H1 (cell line): ENCODE measurements around the gene PRRT1. TPM values are rescaled to one million over a fixed set of nuclear protein-coding genes. Genes with fewer than 3 reads are reported as not detected.

ENCODE experiments used
- CTCF ChIA-PET: fragments of 300-600 bp; sonication (Branson Sonifier 250); formaldehyde crosslinking; loops from one replicate; lab custom pipeline; 2021; ENCODE audit not compliant: partially characterized antibody; lab: Charles Lee
- POLR2A ChIA-PET: fragments of 300-600 bp; sonication (Branson Sonifier 250); formaldehyde crosslinking; loops from one replicate; lab custom pipeline; 2021; ENCODE audit warnings: inconsistent platforms; ENCODE audit not compliant: partially characterized antibody; lab: Charles Lee
- DNase-seq, 2 experiments: peaks; one replicate each; pipeline versions ENCODE4 v3.0.0 to v3.0.0-alpha.2; 2010 to 2022; ENCODE audit warnings: low spot score in 2 of 2, low read depth in 1 of 2, mixed read lengths in 1 of 2
- FAIRE-seq: peaks from 2 replicates; lab custom pipeline; 2011; peaks lifted over from hg19 to GRCh38; lab: Jason Lieb, UNC
- H2AFZ ChIP-seq: 2 replicates; pipeline ENCODE4 v1.8.1; 2012; ENCODE audit warnings: low read length, inconsistent platforms
- H2AK5ac ChIP-seq: 2 replicates; pipeline ENCODE4 v1.6.1; 2013; ENCODE audit warnings: low read depth, low read length
- H2BK120ac ChIP-seq: replicated peaks from 2 replicates; pipeline ENCODE3; 2013; ENCODE audit warnings: low read depth, low read length, inconsistent platforms
- H2BK12ac ChIP-seq: 2 replicates; pipeline ENCODE4 v1.6.1; 2013; ENCODE audit warnings: low read depth, low read length
- H2BK15ac ChIP-seq: 2 replicates; pipeline ENCODE4 v1.6.1; 2013; ENCODE audit warnings: low read length
- H2BK20ac ChIP-seq: 2 replicates; pipeline ENCODE4 v1.6.1; 2013; ENCODE audit warnings: low read length
- H2BK5ac ChIP-seq: 2 replicates; pipeline ENCODE4 v1.6.1; 2013; ENCODE audit warnings: low read depth, low read length
- H3K14ac ChIP-seq: 2 replicates; pipeline ENCODE4 v1.6.1; 2013; ENCODE audit warnings: inconsistent platforms; ENCODE audit not compliant: insufficient read length
- H3K18ac ChIP-seq: 2 replicates; pipeline ENCODE4 v1.6.1; 2013; ENCODE audit warnings: low read length; ENCODE audit errors: extremely low read depth
- H3K23ac ChIP-seq: 2 replicates; pipeline ENCODE4 v1.6.1; 2013; ENCODE audit warnings: inconsistent platforms; ENCODE audit not compliant: insufficient read length
- H3K23me2 ChIP-seq: 2 replicates; pipeline ENCODE4 v1.6.1; 2013; ENCODE audit warnings: low read depth, low read length
- H3K27ac ChIP-seq: 2 replicates; pipeline ENCODE4 v1.6.1; 2011; ENCODE audit warnings: low read depth, low read length, inconsistent platforms
- H3K27me3 ChIP-seq, 4 experiments: replicated peaks in 1 of 4; 1 replicate in 1 of 4; 2 replicates in 3 of 4; pipeline versions ENCODE4 v1.6.1 to v1.8.1; 2011 to 2013; ENCODE audit warnings: low read length in 3 of 4, mild to moderate bottlenecking in 3 of 4, inconsistent platforms in 2 of 4, mixed read lengths in 2 of 4, moderate library complexity in 1 of 4; ENCODE audit not compliant: control insufficient read depth in 3 of 4, insufficient read depth in 3 of 4; ENCODE audit errors: extremely low read depth in 1 of 4
- H3K36me3 ChIP-seq, 4 experiments: 2 replicates each; pipeline versions ENCODE4 v1.6.1 to v1.8.1; 2011 to 2013; ENCODE audit warnings: mild to moderate bottlenecking in 4 of 4, low read length in 3 of 4, moderate library complexity in 2 of 4, control low read depth in 1 of 4, inconsistent platforms in 1 of 4; ENCODE audit not compliant: insufficient read depth in 4 of 4, control insufficient read depth in 2 of 4
- H3K4ac ChIP-seq: replicated peaks from 2 replicates; pipeline ENCODE3; 2013; ENCODE audit warnings: low read length, low read depth, mixed read lengths, inconsistent platforms; ENCODE audit not compliant: insufficient read length
- H3K4me1 ChIP-seq, 4 experiments: replicated peaks in 1 of 4; 1 replicate in 1 of 4; 2 replicates in 3 of 4; pipeline versions ENCODE4 v1.6.1 to v1.8.1; 2011 to 2013; ENCODE audit warnings: low read length in 3 of 4, inconsistent platforms in 2 of 4, mixed read lengths in 1 of 4; ENCODE audit not compliant: insufficient read depth in 4 of 4, control insufficient read depth in 3 of 4
- H3K4me2 ChIP-seq, 2 experiments: 2 replicates each; pipeline versions ENCODE4 v1.6.1 to v1.8.1; 2011 to 2013; ENCODE audit warnings: low read depth in 2 of 2, low read length in 2 of 2, control low read depth in 1 of 2, inconsistent platforms in 1 of 2, mild to moderate bottlenecking in 1 of 2; ENCODE audit not compliant: insufficient read depth in 1 of 2
- H3K4me3 ChIP-seq, 4 experiments: fragments of 200-600, 300-600 bp in 1 of 4; sonication (generic), shearing (Covaris generic), sonication (Bioruptor Twin) in 1 of 4; 2 replicates each; pipeline versions ENCODE4 v1.5.1 to v1.8.1; 2011 to 2016; ENCODE audit warnings: low read length in 4 of 4, low read depth in 3 of 4, control low read depth in 2 of 4, inconsistent platforms in 2 of 4, mild to moderate bottlenecking in 2 of 4, mixed read lengths in 1 of 4, moderate library complexity in 1 of 4; ENCODE audit not compliant: insufficient read depth in 2 of 4; ENCODE audit errors: extremely low read depth in 1 of 4
- H3K56ac ChIP-seq: replicated peaks from 2 replicates; pipeline ENCODE3; 2013; ENCODE audit warnings: low read depth, mild to moderate bottlenecking, mixed read lengths, low read length, inconsistent platforms; ENCODE audit not compliant: insufficient read length
- H3K79me1 ChIP-seq: 2 replicates; pipeline ENCODE4 v1.6.1; 2013; ENCODE audit warnings: low read depth, low read length, control low read depth
- H3K79me2 ChIP-seq, 2 experiments: 2 replicates each; pipeline versions ENCODE4 v1.6.1 to v1.8.1; 2012 to 2013; ENCODE audit warnings: low read length in 2 of 2, mild to moderate bottlenecking in 2 of 2, inconsistent platforms in 1 of 2; ENCODE audit not compliant: insufficient read depth in 2 of 2, control insufficient read depth in 1 of 2
- H3K9ac ChIP-seq, 4 experiments: replicated peaks in 1 of 4; 1 replicate in 1 of 4; 2 replicates in 3 of 4; pipeline versions ENCODE4 v1.6.1 to v1.8.1; 2011 to 2013; ENCODE audit warnings: low read depth in 3 of 4, low read length in 3 of 4, control low read depth in 2 of 4, mild to moderate bottlenecking in 2 of 4, moderate library complexity in 2 of 4, inconsistent platforms in 1 of 4; ENCODE audit errors: extremely low read depth in 1 of 4
- H3K9me3 ChIP-seq, 2 experiments: 2 replicates each; pipeline versions ENCODE4 v1.6.1 to v1.8.1; 2012 to 2013; ENCODE audit warnings: mild to moderate bottlenecking in 2 of 2, moderate library complexity in 2 of 2, control low read depth in 1 of 2, inconsistent platforms in 1 of 2, low read depth in 1 of 2, low read length in 1 of 2, mixed read lengths in 1 of 2; ENCODE audit not compliant: insufficient read depth in 2 of 2
- H4K20me1 ChIP-seq, 2 experiments: replicated peaks in 1 of 2; 2 replicates each; pipeline versions ENCODE3 to v1.8.1; 2011 to 2013; ENCODE audit warnings: inconsistent platforms in 2 of 2, low read length in 2 of 2, mild to moderate bottlenecking in 1 of 2; ENCODE audit not compliant: insufficient read depth in 2 of 2, control insufficient read depth in 1 of 2
- H4K5ac ChIP-seq: 2 replicates; pipeline ENCODE4 v1.6.1; 2013; ENCODE audit warnings: low read length, low read depth, mixed read lengths, inconsistent platforms; ENCODE audit not compliant: insufficient read length
- H4K8ac ChIP-seq: 2 replicates; pipeline ENCODE4 v1.8.0; 2013; ENCODE audit warnings: mild to moderate bottlenecking, moderate library complexity, low read length, inconsistent platforms; ENCODE audit not compliant: insufficient read depth; ENCODE audit errors: extremely low read depth
- H4K91ac ChIP-seq: replicated peaks from 2 replicates; pipeline ENCODE3; 2013; ENCODE audit warnings: low read length, mixed read lengths, inconsistent platforms; ENCODE audit not compliant: insufficient read length
- ASH2L ChIP-seq: fragments of 200-600, 300-600 bp; sonication (generic); IDR thresholded peaks from one replicate; pipeline ENCODE4 v1.7.1; 2017; ENCODE audit warnings: low read length
- BCL11A ChIP-seq, 2 experiments: IDR thresholded peaks; one replicate each; pipeline ENCODE4 v1.6.1; 2011; ENCODE audit warnings: low read depth in 2 of 2, low read length in 2 of 2, mild to moderate bottlenecking in 2 of 2
- CREB1 ChIP-seq: IDR thresholded peaks from 2 replicates; pipeline ENCODE4 v1.6.1; 2012; ENCODE audit warnings: inconsistent platforms
- HDAC2 ChIP-seq, 2 experiments: fragments of 300-600 bp in 1 of 2; sonication (generic) in 1 of 2; IDR thresholded peaks; 2 replicates each; pipeline ENCODE4 v1.6.1; 2011 to 2012; ENCODE audit warnings: low read depth in 2 of 2, low read length in 2 of 2, mild to moderate bottlenecking in 2 of 2, moderate library complexity in 2 of 2, borderline replicate concordance in 1 of 2, inconsistent platforms in 1 of 2
- PHF8 ChIP-seq: fragments of 200-600 bp; sonication (generic); conservative IDR thresholded peaks from 2 replicates; pipeline ENCODE4 v1.7.1; 2012; ENCODE audit warnings: low read depth, mild to moderate bottlenecking, inconsistent platforms, low read length, moderate library complexity
- RXRA ChIP-seq: IDR thresholded peaks from 2 replicates; pipeline ENCODE4 v1.6.1; 2011; ENCODE audit warnings: low read depth, mild to moderate bottlenecking, low read length, moderate library complexity; ENCODE audit not compliant: insufficient read depth
- SP1 ChIP-seq: IDR thresholded peaks from 2 replicates; pipeline ENCODE4 v1.6.1; 2011; ENCODE audit warnings: low read depth, low read length
- WGBS, 2 experiments: shearing (Covaris generic) in 1 of 2; methylation state at CpG; one replicate each; pipeline versions ENCODE4 v1.1.6 to v1.1.7; 2013 to 2015; ENCODE audit warnings: low lambda C conversion rate in 2 of 2, mixed read lengths in 2 of 2, inconsistent platforms in 1 of 2, low coverage in 1 of 2, missing lambda C conversion rate in 1 of 2; ENCODE audit not compliant: insufficient replicate concordance in 2 of 2, insufficient coverage in 1 of 2, insufficient read length in 1 of 2; ENCODE audit errors: extremely low coverage in 1 of 2, missing lambda C conversion rate in 1 of 2; 5-methylcytosine and 5-hydroxymethylcytosine counted together
- polyA plus RNA-seq, 7 experiments: library from polyadenylated mRNA; depleted of rRNA in 3 of 7; stranded (reverse) in 5 of 7; unstranded in 2 of 7; fragments of >200 nt in 5 of 7; fragments of 200-250 nt in 2 of 7; gene quantifications; 1 replicate in 5 of 7; 2 replicates in 1 of 7; 4 replicates in 1 of 7; pipeline versions ENCODE4 v1.2.1 to v1.2.3, GENCODE V29; 2011 to 2013; ENCODE audit warnings: missing spikeins in 2 of 7, mixed read lengths in 2 of 7
- total RNA-seq: library from RNA; stranded (reverse); fragmentation: NEBNext Ultra II Directional; extraction: Animal tissue kit (Norgen Biotek cat#: 25700); gene quantifications from 2 replicates; pipeline ENCODE4 v1.2.1, GENCODE V29; 2021
- TF ChIP-seq, protein P1 (sequence below), 3 experiments: IDR thresholded peaks; 1 replicate in 2 of 3; 2 replicates in 1 of 3; pipeline versions ENCODE4 v1.5.1 to v1.6.1; 2011; ENCODE audit warnings: low read length in 3 of 3, mild to moderate bottlenecking in 3 of 3, inconsistent platforms in 2 of 3, low read depth in 1 of 3, moderate library complexity in 1 of 3; ENCODE audit not compliant: insufficient read depth in 1 of 3; ENCODE audit errors: control extremely low read depth in 1 of 3

Gene PRRT1
- total and polyA plus RNA-seq, 2 of the 8 experiments (the other 6 are each of a cell fraction or from before 2014, with no cell fraction given): 0.71 to 2.8 TPM

DNA sequence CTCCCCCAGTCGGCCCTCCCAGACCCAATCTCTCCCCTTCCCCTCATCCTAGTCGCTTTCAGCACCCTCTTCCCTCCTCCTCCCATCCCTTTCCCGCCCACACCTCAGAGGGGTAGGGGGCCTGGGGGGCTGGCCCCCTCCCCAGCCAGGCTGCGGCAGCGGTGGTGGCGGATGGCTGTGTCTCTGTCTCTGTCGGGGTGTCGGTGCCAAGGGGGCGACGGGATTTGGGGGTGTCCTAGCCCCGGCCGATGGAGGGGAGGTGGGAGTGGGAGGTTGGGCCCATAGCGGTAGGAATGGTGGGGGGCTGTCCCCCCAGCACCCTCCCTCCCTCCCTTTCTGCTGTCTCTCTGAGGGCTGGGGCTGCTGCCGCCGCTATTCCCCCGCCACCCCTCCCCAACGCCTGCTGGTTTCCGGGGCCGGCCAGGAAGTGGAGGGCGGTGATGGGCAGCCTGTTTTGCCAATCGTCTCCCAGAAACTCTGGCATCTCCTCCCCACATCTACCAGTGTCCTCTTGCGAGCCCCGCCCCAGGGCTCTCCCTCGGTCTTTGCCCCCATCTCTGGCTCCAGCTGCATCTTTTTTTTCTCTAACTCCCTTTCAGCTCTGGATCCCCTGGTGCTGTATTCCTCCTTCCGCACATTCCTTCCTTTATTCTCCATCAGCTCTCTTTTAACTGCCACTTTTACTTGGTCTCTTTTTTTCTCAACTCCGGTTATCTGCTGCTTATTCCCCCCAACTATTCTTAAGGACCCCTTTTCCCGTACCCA lies 24.2 kb upstream of the PRRT1 start, which contains the start of gene AGPAT1:
TSS of gene AGPAT1 (minus strand) at position 374 of the 765 bp plus-strand sequence. CDS start 4,588 bp downstream, outside the sequence.
- H3K79me1 ChIP-seq: peaks cover 9% of the 10 kb centered on the region; the same call in 1 of the 2 replicates
- ChIA-PET CTCF (interaction anchor here (0.8 to 2.4 kb wide), 4 partner anchors 9 to 77 kb away, joined by 3 to 10 read pairs (median 6); no protein-coding TSS in a partner anchor), POLR2A (interaction anchor here (0.7 to 7.9 kb wide), 14 partner anchors 10 to 349 kb away, joined by 3 to 194 read pairs (median 6); partner anchors contain the start of genes ATF6B, EGFL8, FKBPL and GPSM3)
- H4K91ac ChIP-seq: peak within 1 kb of the TSS; percentile 73
- no peak within 1 kb of the TSS for H4K8ac ChIP-seq
- H4K20me1 ChIP-seq: peaks cover 5 to 6% of the 10 kb centered on the region in 2 experiments
- H3K79me2 ChIP-seq: peaks cover 13 to 50% of the 10 kb centered on the region in 2 experiments
- peak within 1 kb of the TSS; percentile 91 to 99 (median 95) for H3K4me3 ChIP-seq
- no peak for FAIRE-seq
- no peaks in the 10 kb centered on the region for H3K27me3 ChIP-seq
- H3K9me3 ChIP-seq: no peaks in the 10 kb centered on the region
- peak within 1 kb of the TSS; percentile 8 for H2BK120ac ChIP-seq
- H3K9ac ChIP-seq: peak within 1 kb of the TSS; percentile 84 to 96 (median 88)
- DNase-seq: peak; percentile 87 to 98
- H4K5ac ChIP-seq: peak within 1 kb of the TSS; percentile 79
- peak within 1 kb of the TSS; percentile 86; the same call in 1 of the 2 replicates for H2BK12ac ChIP-seq
- H3K36me3 ChIP-seq: peaks cover 0 to 18% (median 7%) of the 10 kb centered on the region in 4 experiments; a peak in 5 of 8 replicates
- no peak within 1 kb of the TSS for H3K14ac ChIP-seq
- H3K56ac ChIP-seq: peak within 1 kb of the TSS; percentile 34
- H3K4ac ChIP-seq: peak within 1 kb of the TSS; percentile 88
- WGBS, 2 experiments: 2% methylated on average over 9 of the region's 27 CpGs; no CpG with 5 or more reads in 1 of the 2 experiments
- no peak within 1 kb of the TSS for H2AFZ ChIP-seq
- peaks cover 26% of the 10 kb centered on the region for H3K23me2 ChIP-seq
- H2BK5ac ChIP-seq: peak within 1 kb of the TSS; percentile 97
- peak within 1 kb of the TSS; percentile 97 for H3K18ac ChIP-seq
- H3K23ac ChIP-seq: no peak within 1 kb of the TSS
- peak within 1 kb of the TSS; percentile 99 to 100 for H3K4me2 ChIP-seq
- H2BK15ac ChIP-seq: no peak within 1 kb of the TSS
- peak within 1 kb of the TSS; percentile 95 for H3K27ac ChIP-seq
- peak within 1 kb of the TSS; percentile 91 for H2AK5ac ChIP-seq
- peak within 1 kb of the TSS; percentile 38; the same call in 1 of the 2 replicates for H2BK20ac ChIP-seq
- peaks cover 5 to 21% (median 9%) of the 10 kb centered on the region in 4 experiments; a peak in 6 of 7 replicates for H3K4me1 ChIP-seq
- TF ChIP-seq RXRA: no peak
- peak; percentile 91 for TF ChIP-seq SP1
- no peak for TF ChIP-seq ASH2L
- peak; percentile 24; the same call in 1 of the 2 replicates for TF ChIP-seq CREB1
- no peak for TF ChIP-seq BCL11A (IDR thresholded peaks at IDR 0.05; ENCODE audit: low read depth in 2 of 2, low read length in 2 of 2)
- TF ChIP-seq, protein P1, sequence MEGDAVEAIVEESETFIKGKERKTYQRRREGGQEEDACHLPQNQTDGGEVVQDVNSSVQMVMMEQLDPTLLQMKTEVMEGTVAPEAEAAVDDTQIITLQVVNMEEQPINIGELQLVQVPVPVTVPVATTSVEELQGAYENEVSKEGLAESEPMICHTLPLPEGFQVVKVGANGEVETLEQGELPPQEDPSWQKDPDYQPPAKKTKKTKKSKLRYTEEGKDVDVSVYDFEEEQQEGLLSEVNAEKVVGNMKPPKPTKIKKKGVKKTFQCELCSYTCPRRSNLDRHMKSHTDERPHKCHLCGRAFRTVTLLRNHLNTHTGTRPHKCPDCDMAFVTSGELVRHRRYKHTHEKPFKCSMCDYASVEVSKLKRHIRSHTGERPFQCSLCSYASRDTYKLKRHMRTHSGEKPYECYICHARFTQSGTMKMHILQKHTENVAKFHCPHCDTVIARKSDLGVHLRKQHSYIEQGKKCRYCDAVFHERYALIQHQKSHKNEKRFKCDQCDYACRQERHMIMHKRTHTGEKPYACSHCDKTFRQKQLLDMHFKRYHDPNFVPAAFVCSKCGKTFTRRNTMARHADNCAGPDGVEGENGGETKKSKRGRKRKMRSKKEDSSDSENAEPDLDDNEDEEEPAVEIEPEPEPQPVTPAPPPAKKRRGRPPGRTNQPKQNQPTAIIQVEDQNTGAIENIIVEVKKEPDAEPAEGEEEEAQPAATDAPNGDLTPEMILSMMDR (IDR thresholded peaks at IDR 0.05; ENCODE audit: control extremely low read depth in 1 of 3, insufficient read depth in 1 of 3, low read depth in 1 of 3, low read length in 3 of 3): no peak
- peak; percentile 42; the same call in 1 of the 2 replicates for TF ChIP-seq PHF8
- TF ChIP-seq HDAC2 (IDR thresholded peaks at IDR 0.05; ENCODE audit: borderline replicate concordance in 1 of 2, low read depth in 2 of 2, low read length in 2 of 2): 0 out of 4 replicates have a peak, but pooled peaks of 1 of the 2 experiments have one; percentile 27
